ENCODE data around the gene TMEM225B.
"Not testable (repeated sequence)": the region's sequence is repeated elsewhere in the genome, so short reads cannot be mapped to it uniquely, and the experiment has no call there.

DNA sequence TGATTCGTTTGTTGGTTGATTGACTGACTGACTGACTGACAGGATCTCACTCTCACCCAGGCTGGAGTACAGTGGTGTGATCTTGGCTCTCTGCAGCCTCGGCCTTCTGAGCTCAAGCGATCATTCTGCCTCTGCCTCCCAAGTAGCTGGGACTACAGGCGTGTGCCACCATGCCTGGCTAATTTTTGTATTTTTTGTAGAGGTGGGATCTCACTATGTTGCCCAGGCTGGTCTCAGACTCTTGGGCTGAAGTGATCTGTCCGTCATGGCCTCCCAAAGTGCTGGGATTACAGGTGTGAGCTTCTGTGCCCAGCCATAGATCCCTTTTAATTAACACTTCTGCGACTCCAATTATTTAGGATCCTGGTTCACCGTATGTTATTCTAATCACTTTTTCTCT is 29.3 kb upstream of the TMEM225B start:
- TF ChIP-seq, protein P1, sequence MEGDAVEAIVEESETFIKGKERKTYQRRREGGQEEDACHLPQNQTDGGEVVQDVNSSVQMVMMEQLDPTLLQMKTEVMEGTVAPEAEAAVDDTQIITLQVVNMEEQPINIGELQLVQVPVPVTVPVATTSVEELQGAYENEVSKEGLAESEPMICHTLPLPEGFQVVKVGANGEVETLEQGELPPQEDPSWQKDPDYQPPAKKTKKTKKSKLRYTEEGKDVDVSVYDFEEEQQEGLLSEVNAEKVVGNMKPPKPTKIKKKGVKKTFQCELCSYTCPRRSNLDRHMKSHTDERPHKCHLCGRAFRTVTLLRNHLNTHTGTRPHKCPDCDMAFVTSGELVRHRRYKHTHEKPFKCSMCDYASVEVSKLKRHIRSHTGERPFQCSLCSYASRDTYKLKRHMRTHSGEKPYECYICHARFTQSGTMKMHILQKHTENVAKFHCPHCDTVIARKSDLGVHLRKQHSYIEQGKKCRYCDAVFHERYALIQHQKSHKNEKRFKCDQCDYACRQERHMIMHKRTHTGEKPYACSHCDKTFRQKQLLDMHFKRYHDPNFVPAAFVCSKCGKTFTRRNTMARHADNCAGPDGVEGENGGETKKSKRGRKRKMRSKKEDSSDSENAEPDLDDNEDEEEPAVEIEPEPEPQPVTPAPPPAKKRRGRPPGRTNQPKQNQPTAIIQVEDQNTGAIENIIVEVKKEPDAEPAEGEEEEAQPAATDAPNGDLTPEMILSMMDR (IDR thresholded peaks at IDR 0.05): not testable (repeated sequence)
- TF ChIP-seq POLR2A, POLR2AphosphoS5 (IDR thresholded peaks at IDR 0.05): not testable (repeated sequence)

All from transverse colon (tissue), 4 donors.